Stimulated activated naive CD8-positive, alpha-beta T cell treated with anti-CD3 and anti-CD28 coated beads, Interleukin-15, amount 100 ng/mL, for 72 hours (primary cell): ENCODE measurements around the gene KLHL29.

Source experiments
- ATAC-seq: fragments of 150-1000 bp; cut with Tn5 transposase; 2 replicates; pipeline ENCODE4 v1.10.0; 2021; ENCODE audit warnings: mild to moderate bottlenecking, moderate library complexity
- DNase-seq, 2 donors: peaks; one replicate each; pipeline ENCODE4 v3.0.0; 2021 to 2022
- H3K27ac Mint-ChIP-seq, 2 donors: one replicate each; pipeline ENCODE4 v1.8.0; 2022; ENCODE audit warnings: mild to moderate bottlenecking in 2 of 2, mixed read lengths in 2 of 2, moderate library complexity in 2 of 2
- H3K27me3 Mint-ChIP-seq: one replicate; pipeline ENCODE4 v1.8.0; 2022; ENCODE audit warnings: mixed read lengths
- H3K4me1 Mint-ChIP-seq: one replicate; pipeline ENCODE4 v1.8.0; 2022; ENCODE audit warnings: mild to moderate bottlenecking, mixed read lengths
- H3K4me3 Mint-ChIP-seq, 2 donors: one replicate each; pipeline ENCODE4 v1.8.0; 2022; ENCODE audit warnings: mild to moderate bottlenecking in 2 of 2, mixed read lengths in 2 of 2, moderate library complexity in 1 of 2
- H3K9me3 Mint-ChIP-seq, 2 donors: one replicate each; pipeline ENCODE4 v1.8.0; 2022; ENCODE audit warnings: mixed read lengths in 2 of 2

Gene KLHL29

GRCh38 chr2:23668756-23669304 is 283.9 kb downstream of the KLHL29 start:
- DNase-seq (no peak), ATAC-seq (no peak)
- no peak overlapping the region for H3K4me3 Mint-ChIP-seq
- H3K27ac Mint-ChIP-seq, result no peak overlapping the region
- no peaks in the 10 kb centered on the region for H3K9me3 Mint-ChIP-seq
- H3K4me1 Mint-ChIP-seq, result no peaks in the 10 kb centered on the region
- H3K27me3 Mint-ChIP-seq, result peaks cover 10% of the 10 kb centered on the region

- ATAC-seq (no peak), DNase-seq (no peak)
- Mint-ChIP-seq H3K9me3 (no peaks in the 10 kb centered on the region), H3K4me3 (no peak overlapping the region), H3K4me1 (no peaks in the 10 kb centered on the region), H3K27ac (no peak overlapping the region), H3K27me3 (peaks cover 2% of the 10 kb centered on the region)
Measured at GRCh38 chr2:23669413-23670244, 284.6 kb downstream of the KLHL29 start.

GRCh38 chr2:23670245-23670592 is 285.2 kb downstream of the KLHL29 start:
- ATAC-seq, result no peak
- H3K4me3 Mint-ChIP-seq, result no peak overlapping the region
- H3K27me3 Mint-ChIP-seq, result no peaks in the 10 kb centered on the region
- no peaks in the 10 kb centered on the region for H3K4me1 Mint-ChIP-seq
- H3K9me3 Mint-ChIP-seq, result peaks cover 0 to 5% of the 10 kb centered on the region in 2 donors
- H3K27ac Mint-ChIP-seq, result no peak overlapping the region
- no peak for DNase-seq

- no peak overlapping the region for H3K27ac Mint-ChIP-seq
- no peak overlapping the region for H3K4me3 Mint-ChIP-seq
- peaks cover 0 to 5% of the 10 kb centered on the region in 2 donors for H3K9me3 Mint-ChIP-seq
- no peaks in the 10 kb centered on the region for H3K4me1 Mint-ChIP-seq
- DNase-seq (no peak), ATAC-seq (peak; percentile 6)
- H3K27me3 Mint-ChIP-seq, result no peaks in the 10 kb centered on the region
Measured at GRCh38 chr2:23673082-23673481, 288.1 kb downstream of the KLHL29 start.

GRCh38 chr2:23673830-23674679 is 289.1 kb downstream of the KLHL29 start:
- no peaks in the 10 kb centered on the region for H3K4me1 Mint-ChIP-seq
- H3K9me3 Mint-ChIP-seq, result peaks cover 0 to 5% of the 10 kb centered on the region in 2 donors
- ATAC-seq, result no peak
- no peak for DNase-seq
- no peaks in the 10 kb centered on the region for H3K27me3 Mint-ChIP-seq
- H3K4me3 Mint-ChIP-seq, result no peak overlapping the region
- H3K27ac Mint-ChIP-seq, result no peak overlapping the region

- Mint-ChIP-seq H3K9me3 (peaks cover 0 to 5% of the 10 kb centered on the region in 2 donors), H3K4me3 (no peak overlapping the region), H3K27ac (no peak overlapping the region), H3K4me1 (no peaks in the 10 kb centered on the region), H3K27me3 (no peaks in the 10 kb centered on the region)
- no peak for ATAC-seq
- no peak for DNase-seq
Measured at GRCh38 chr2:23675506-23675905, 290.5 kb downstream of the KLHL29 start.

- Mint-ChIP-seq H3K27ac (no peak overlapping the region), H3K27me3 (no peaks in the 10 kb centered on the region), H3K9me3 (peaks cover 0 to 5% of the 10 kb centered on the region in 2 donors), H3K4me3 (no peak overlapping the region), H3K4me1 (peaks cover 11% of the 10 kb centered on the region)
- ATAC-seq (no peak), DNase-seq (no peak)
Measured at GRCh38 chr2:23677836-23678235, 292.9 kb downstream of the KLHL29 start.

- no peak for ATAC-seq
- peaks cover 0 to 5% of the 10 kb centered on the region in 2 donors for H3K9me3 Mint-ChIP-seq
- no peak overlapping the region for H3K27ac Mint-ChIP-seq
Measured at GRCh38 chr2:23679044-23679443, 294.1 kb downstream of the KLHL29 start.

GRCh38 chr2:23680951-23681350 is 296.0 kb downstream of the KLHL29 start:
- no peak for DNase-seq
- peaks cover 21% of the 10 kb centered on the region for H3K4me1 Mint-ChIP-seq
- ATAC-seq, result no peak
- no peak overlapping the region for H3K27ac Mint-ChIP-seq
- no peaks in the 10 kb centered on the region for H3K27me3 Mint-ChIP-seq
- H3K4me3 Mint-ChIP-seq, result no peak overlapping the region
- no peaks in the 10 kb centered on the region for H3K9me3 Mint-ChIP-seq

More at GRCh38 chr2:23679044-23679443, 294.1 kb downstream of the KLHL29 start:
- H3K4me3 Mint-ChIP-seq, result no peak overlapping the region
- peaks cover 15% of the 10 kb centered on the region for H3K4me1 Mint-ChIP-seq
- DNase-seq, result no peak
- no peaks in the 10 kb centered on the region for H3K27me3 Mint-ChIP-seq

GRCh38 chr2:23681356-23682140 is 296.6 kb downstream of the KLHL29 start:
- no peak for DNase-seq

GRCh38 chr2:23682481-23682880 is 297.5 kb downstream of the KLHL29 start:
- ATAC-seq (no peak), DNase-seq (no peak)
- peak overlapping the region; percentile 58 to 60 for H3K27ac Mint-ChIP-seq
- no peaks in the 10 kb centered on the region for H3K9me3 Mint-ChIP-seq
- H3K27me3 Mint-ChIP-seq, result no peaks in the 10 kb centered on the region
- H3K4me1 Mint-ChIP-seq, result peaks cover 27% of the 10 kb centered on the region
- no peak overlapping the region for H3K4me3 Mint-ChIP-seq

More at GRCh38 chr2:23681356-23682140, 296.6 kb downstream of the KLHL29 start:
- peak overlapping the region in 1 of 2 donors; percentile 28 for H3K27ac Mint-ChIP-seq
- peaks cover 25% of the 10 kb centered on the region for H3K4me1 Mint-ChIP-seq
- no peak overlapping the region for H3K4me3 Mint-ChIP-seq
- no peaks in the 10 kb centered on the region for H3K9me3 Mint-ChIP-seq
- ATAC-seq, result no peak
- H3K27me3 Mint-ChIP-seq, result no peaks in the 10 kb centered on the region

GRCh38 chr2:23683001-23683400 is 298.0 kb downstream of the KLHL29 start:
- DNase-seq, result no peak
- ATAC-seq, result no peak
- peaks cover 27% of the 10 kb centered on the region for H3K4me1 Mint-ChIP-seq
- no peak overlapping the region for H3K4me3 Mint-ChIP-seq
- no peaks in the 10 kb centered on the region for H3K27me3 Mint-ChIP-seq
- no peaks in the 10 kb centered on the region for H3K9me3 Mint-ChIP-seq
- no peak overlapping the region for H3K27ac Mint-ChIP-seq

GRCh38 chr2:23684395-23685176 is 299.6 kb downstream of the KLHL29 start:
- H3K27me3 Mint-ChIP-seq, result no peaks in the 10 kb centered on the region
- peaks cover 27% of the 10 kb centered on the region for H3K4me1 Mint-ChIP-seq
- ATAC-seq, result no peak
- peak overlapping the region; percentile 1 to 75 for H3K27ac Mint-ChIP-seq
- H3K9me3 Mint-ChIP-seq, result no peaks in the 10 kb centered on the region
- no peak overlapping the region for H3K4me3 Mint-ChIP-seq
- DNase-seq, result no peak

GRCh38 chr2:23685181-23685580 is 300.2 kb downstream of the KLHL29 start:
- Mint-ChIP-seq H3K4me1 (peaks cover 27% of the 10 kb centered on the region), H3K4me3 (no peak overlapping the region), H3K27ac (peak overlapping the region in 1 of 2 donors; percentile 75), H3K27me3 (no peaks in the 10 kb centered on the region), H3K9me3 (no peaks in the 10 kb centered on the region)
- ATAC-seq, result no peak
- no peak for DNase-seq
